Heart left ventricle (tissue), 16 donors: ENCODE data around the gene TFEB. TPM values are rescaled to one million over a fixed set of nuclear protein-coding genes. Genes with fewer than 3 reads are reported as not detected.

ENCODE experiments used
- ATAC-seq, 4 donors: fragments of 200-7000 bp; cut with Tn5 transposase; one replicate each; pipeline ENCODE4 v1.9.1; 2020 to 2022; ENCODE audit warnings: moderate library complexity in 4 of 4, mild to moderate bottlenecking in 3 of 4, moderate number of reproducible peaks in 1 of 4
- DNase-seq, 5 donors: peaks; one replicate each; pipeline ENCODE4 v3.0.0-alpha.2; 2020
- H3K27ac ChIP-seq, 12 donors: fragments of 200-600 bp; sonication (generic) in 4 of 12; one replicate each; pipeline versions ENCODE4 v1.5.0 to v1.8.0; 2016 to 2022; ENCODE audit warnings: mild to moderate bottlenecking in 2 of 12
- H3K27me3 ChIP-seq, 9 donors: fragments of 200-600 bp; sonication (generic) in 2 of 9; one replicate each; pipeline versions ENCODE4 v1.5.1 to v1.8.0; 2016 to 2022; ENCODE audit warnings: mild to moderate bottlenecking in 3 of 9
- H3K36me3 ChIP-seq, 9 donors: fragments of 200-600 bp; sonication (generic) in 2 of 9; one replicate each; pipeline versions ENCODE4 v1.5.0 to v1.8.0; 2018 to 2022; ENCODE audit warnings: mild to moderate bottlenecking in 2 of 9
- H3K4me1 ChIP-seq, 12 donors: fragments of 200-600 bp; sonication (generic) in 4 of 12; one replicate each; pipeline versions ENCODE4 v1.5.0 to v1.8.0; 2016 to 2022; ENCODE audit warnings: mild to moderate bottlenecking in 3 of 12
- H3K4me3 ChIP-seq, 12 donors: fragments of 200-600 bp; sonication (generic) in 4 of 12; one replicate each; pipeline versions ENCODE4 v1.5.0 to v1.8.0; 2017 to 2022; ENCODE audit warnings: mild to moderate bottlenecking in 9 of 12, moderate library complexity in 4 of 12
- H3K9me3 ChIP-seq, 12 donors: fragments of 200-600 bp; sonication (generic) in 4 of 12; one replicate each; pipeline versions ENCODE4 v1.5.0 to v1.8.0; 2016 to 2022; ENCODE audit warnings: mild to moderate bottlenecking in 1 of 12
- CTCF ChIP-seq, 12 donors: fragments of 200-600 bp; sonication (generic) in 4 of 12; IDR thresholded peaks; one replicate each; pipeline versions ENCODE4 v1.5.0 to v1.8.0; 2018 to 2022; ENCODE audit warnings: antibody characterized with exemption in 12 of 12, mild to moderate bottlenecking in 5 of 12
- POLR2A ChIP-seq, 2 donors: fragments of 450-650 bp; IDR thresholded peaks; one replicate each; pipeline ENCODE4 v1.6.1; 2017; ENCODE audit warnings: antibody characterized with exemption in 2 of 2, mild to moderate bottlenecking in 2 of 2, moderate library complexity in 2 of 2
- WGBS, 4 donors: extraction: QIAGEN DNeasy Blood & Tissue Kit in 2 of 4; methylation state at CpG; one replicate each; pipeline versions ENCODE4 v1.1.5 to v1.1.7; 2013 to 2018; 5-methylcytosine and 5-hydroxymethylcytosine counted together
- intact Hi-C, 10 donors: fragments of 100-400 bp; cut with DNase I; formaldehyde crosslinking; loops; one replicate each; pipeline versions ENCODE4 v1.11.1 to v1.14.2; 2022
- polyA plus RNA-seq, 2 donors: library from polyadenylated mRNA; stranded (reverse); fragments of 200-250 nt; gene quantifications; one replicate each; pipeline ENCODE4 v1.2.3, GENCODE V29; 2013
- total RNA-seq, 9 donors: library from RNA; depleted of rRNA in 2 of 9; stranded (reverse); fragments of >200 nt in 2 of 9; fragmentation: NEBNext Ultra II Directional in 3 of 9; extraction: Animal tissue kit (Norgen Biotek cat#: 25700) in 3 of 9; gene quantifications; one replicate each; pipeline versions ENCODE4 v1.1.0 to v1.2.4, GENCODE V29; 2016 to 2023
- donor health status: ischemic (EF 13 %, LVEDD 7.1; RV severe dilation, severe dysfunction).
- donor health status: healthy with polysubstance abuse.
- donor health status: DM: no; HTN: yes; CAD: no.
- donor health status: DM: no; HTN: no; CAD: no.
- donor health status: ischemic (EF 25% LVEDD 6.9; RV normal size, moderate dysfunction).
- donor health status: ischemic (EF 25% LVEDD 5.7; RV mildly dilated, moderate dysfunction).
- donor health status: healthy.
- donor health status: DM: yes; HTN: yes; CAD: no.
- donor health status: ischemic (EF 35%, LVEDD 5.7; RV mildly dilated, moderate dysfunction).
- donor health status: nonischemic (EF 11% LVEDD 7.7; RV severe dilation, severe dysfunction).
- donor health status: DM: yes; HTN: yes; CAD: no.
- donor health status: PGD.
- donor health status: ischemic (EF 29% LVEDD 5.4; RV normal size, mild dysfunction).
- donor health status: nonischemic (EF 23%, LVEDD 6.1; RV moderate dilation, normal function).

TFEB gene
- total and polyA plus RNA-seq, 11 donors = 26.2 to 47.2 (median 40.4) TPM

- DNase-seq (peak in 1 of 5 donors; percentile 35), ATAC-seq (no peak)
- H3K4me1 ChIP-seq = no peaks in the 10 kb centered on the region
- H3K9me3 ChIP-seq = no peaks in the 10 kb centered on the region
- H3K4me3 ChIP-seq = no peak overlapping the region
- no peaks in the 10 kb centered on the region for H3K27me3 ChIP-seq
- H3K27ac ChIP-seq = no peak overlapping the region
- no peak for TF ChIP-seq CTCF (IDR thresholded peaks at IDR 0.05)
- no peak for TF ChIP-seq POLR2A (IDR thresholded peaks at IDR 0.05)
- 64 to 72% (median 66%) methylated on average over 12 to 13 of the region's 13 CpGs for WGBS, 4 donors
- intact Hi-C loops = no loop called here
- no peaks in the 10 kb centered on the region for H3K36me3 ChIP-seq
These were observed 20.9 kb upstream of the TFEB start for GRCh38 chr6:41756354-41756753.

- no peak overlapping the region for H3K27ac ChIP-seq
- DNase-seq (no peak), ATAC-seq (no peak)
- no peaks in the 10 kb centered on the region for H3K4me1 ChIP-seq
- TF ChIP-seq POLR2A (IDR thresholded peaks at IDR 0.05) = no peak
- no peak for TF ChIP-seq CTCF (IDR thresholded peaks at IDR 0.05)
- 80 to 85% (median 83%) methylated on average over 3 to 4 of the region's 4 CpGs for WGBS, 4 donors
- H3K4me3 ChIP-seq = no peak overlapping the region
- H3K27me3 ChIP-seq = no peaks in the 10 kb centered on the region
- H3K9me3 ChIP-seq = no peaks in the 10 kb centered on the region
- intact Hi-C loops = no loop called here
- H3K36me3 ChIP-seq = no peaks in the 10 kb centered on the region
These were observed 20.5 kb upstream of the TFEB start for GRCh38 chr6:41755895-41756294.

- ATAC-seq (no peak), DNase-seq (no peak)
- WGBS, 4 donors = 97 to 99% (median 98%) methylated on average over 3 of the region's 3 CpGs
- Histone ChIP-seq H3K9me3 (no peaks in the 10 kb centered on the region), H3K4me3 (no peak overlapping the region), H3K4me1 (no peaks in the 10 kb centered on the region), H3K36me3 (no peaks in the 10 kb centered on the region), H3K27me3 (no peaks in the 10 kb centered on the region), H3K27ac (no peak overlapping the region)
- intact Hi-C loops = no loop called here
- TF ChIP-seq POLR2A (IDR thresholded peaks at IDR 0.05) (no peak), CTCF (IDR thresholded peaks at IDR 0.05) (no peak)
These were observed 15.0 kb upstream of the TFEB start for GRCh38 chr6:41750374-41750773.

DNA sequence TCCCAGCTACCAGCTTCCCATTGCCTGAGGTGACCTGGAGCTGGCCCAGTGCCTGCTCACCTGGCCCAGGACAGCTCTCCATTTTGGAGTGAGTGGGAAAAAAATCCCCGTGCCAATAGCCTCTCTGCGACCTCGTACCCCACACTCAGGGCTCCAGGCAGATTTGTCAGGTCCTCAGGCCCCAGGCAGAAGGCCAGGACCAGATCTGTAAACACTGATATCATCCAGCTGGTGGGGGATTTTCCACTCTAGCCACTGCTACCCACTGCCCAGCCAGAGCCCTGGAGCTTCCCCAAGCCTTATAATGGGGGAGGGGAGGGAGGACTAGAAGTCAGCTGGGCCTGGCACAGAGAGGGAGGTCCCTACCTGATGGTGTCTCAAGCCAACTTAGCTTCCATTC is 13.1 kb upstream of the TFEB start:
- WGBS, 4 donors = 69 to 80% (median 75%) methylated on average over 3 of the region's 3 CpGs
- Histone ChIP-seq H3K27ac (no peak overlapping the region), H3K36me3 (no peaks in the 10 kb centered on the region), H3K9me3 (no peaks in the 10 kb centered on the region), H3K27me3 (no peaks in the 10 kb centered on the region), H3K4me1 (no peaks in the 10 kb centered on the region), H3K4me3 (no peak overlapping the region)
- intact Hi-C loops = no loop called here
- peak in 1 of 5 donors; percentile 27 for DNase-seq
- TF ChIP-seq POLR2A (IDR thresholded peaks at IDR 0.05) (no peak), CTCF (IDR thresholded peaks at IDR 0.05) (no peak)
- no peak for ATAC-seq
